Mesendoderm (in vitro differentiated cells): ENCODE results near the gene SYCE3.

ENCODE experiments used
- DNase-seq: peaks from one replicate; pipeline ENCODE4 v3.0.0; 2013
- H2AK5ac ChIP-seq: 2 replicates; pipeline ENCODE4 v1.6.1; 2013; ENCODE audit warnings: low read length, inconsistent platforms
- H2BK120ac ChIP-seq: 2 replicates; pipeline ENCODE4 v1.6.1; 2013; ENCODE audit warnings: low read depth, mild to moderate bottlenecking, low read length, moderate library complexity, mixed read lengths
- H2BK15ac ChIP-seq: replicated peaks from 2 replicates; pipeline ENCODE4 v1.6.1; 2013; ENCODE audit warnings: low read depth, mild to moderate bottlenecking, moderate library complexity
- H2BK5ac ChIP-seq: 2 replicates; pipeline ENCODE4 v1.6.1; 2013; ENCODE audit warnings: low read length, inconsistent platforms
- H3K18ac ChIP-seq: 2 replicates; pipeline ENCODE4 v1.6.1; 2013; ENCODE audit warnings: mild to moderate bottlenecking, low read length, mixed read lengths
- H3K23ac ChIP-seq: one replicate; pipeline ENCODE4 v1.6.1; 2013; ENCODE audit warnings: low read length
- H3K27ac ChIP-seq: 2 replicates; pipeline ENCODE4 v1.5.1; 2013; ENCODE audit warnings: low read depth, mild to moderate bottlenecking, inconsistent platforms, low read length, moderate library complexity
- H3K27me3 ChIP-seq: 2 replicates; pipeline ENCODE4 v1.6.1; 2013; ENCODE audit warnings: low read length, control low read depth, mild to moderate bottlenecking, inconsistent platforms; ENCODE audit not compliant: insufficient read depth, poor library complexity
- H3K36me3 ChIP-seq: 2 replicates; pipeline ENCODE4 v1.6.1; 2013; ENCODE audit warnings: low read length, inconsistent platforms; ENCODE audit not compliant: control insufficient read depth, insufficient read depth
- H3K4ac ChIP-seq: one replicate; pipeline ENCODE4 v1.6.1; 2013; ENCODE audit warnings: low read depth, mild to moderate bottlenecking, low read length, moderate library complexity
- H3K4me1 ChIP-seq: 2 replicates; pipeline ENCODE4 v1.6.1; 2013; ENCODE audit warnings: low read depth, low read length, inconsistent platforms; ENCODE audit not compliant: control insufficient read depth
- H3K4me2 ChIP-seq: 2 replicates; pipeline ENCODE4 v1.6.1; 2013; ENCODE audit warnings: low read length
- H3K4me3 ChIP-seq: 2 replicates; pipeline ENCODE4 v1.5.1; 2013; ENCODE audit warnings: mild to moderate bottlenecking, low read length
- H3K56ac ChIP-seq: one replicate; pipeline ENCODE4 v1.6.1; 2013; ENCODE audit warnings: low read length
- H3K79me1 ChIP-seq: 2 replicates; pipeline ENCODE4 v1.6.1; 2013; ENCODE audit warnings: low read length, inconsistent platforms
- H3K79me2 ChIP-seq: 2 replicates; pipeline ENCODE4 v1.6.1; 2013; ENCODE audit warnings: mild to moderate bottlenecking, low read length; ENCODE audit not compliant: control insufficient read depth, insufficient read depth
- H3K9ac ChIP-seq: 2 replicates; pipeline ENCODE4 v1.6.1; 2013; ENCODE audit warnings: low read length, inconsistent platforms
- H4K5ac ChIP-seq: one replicate; pipeline ENCODE4 v1.6.1; 2013; ENCODE audit warnings: low read length
- H4K8ac ChIP-seq: one replicate; pipeline ENCODE4 v1.6.1; 2013; ENCODE audit warnings: low read depth, mild to moderate bottlenecking, control low read depth, low read length, moderate library complexity
- WGBS: extraction: QIAGEN DNeasy Blood & Tissue Kit; methylation state at CpG from one replicate; pipeline ENCODE4 v1.1.7; 2013; ENCODE audit warnings: low lambda C conversion rate, missing lambda C conversion rate; ENCODE audit not compliant: insufficient coverage; ENCODE audit errors: extremely low coverage; 5-methylcytosine and 5-hydroxymethylcytosine counted together

SYCE3 gene

DNA sequence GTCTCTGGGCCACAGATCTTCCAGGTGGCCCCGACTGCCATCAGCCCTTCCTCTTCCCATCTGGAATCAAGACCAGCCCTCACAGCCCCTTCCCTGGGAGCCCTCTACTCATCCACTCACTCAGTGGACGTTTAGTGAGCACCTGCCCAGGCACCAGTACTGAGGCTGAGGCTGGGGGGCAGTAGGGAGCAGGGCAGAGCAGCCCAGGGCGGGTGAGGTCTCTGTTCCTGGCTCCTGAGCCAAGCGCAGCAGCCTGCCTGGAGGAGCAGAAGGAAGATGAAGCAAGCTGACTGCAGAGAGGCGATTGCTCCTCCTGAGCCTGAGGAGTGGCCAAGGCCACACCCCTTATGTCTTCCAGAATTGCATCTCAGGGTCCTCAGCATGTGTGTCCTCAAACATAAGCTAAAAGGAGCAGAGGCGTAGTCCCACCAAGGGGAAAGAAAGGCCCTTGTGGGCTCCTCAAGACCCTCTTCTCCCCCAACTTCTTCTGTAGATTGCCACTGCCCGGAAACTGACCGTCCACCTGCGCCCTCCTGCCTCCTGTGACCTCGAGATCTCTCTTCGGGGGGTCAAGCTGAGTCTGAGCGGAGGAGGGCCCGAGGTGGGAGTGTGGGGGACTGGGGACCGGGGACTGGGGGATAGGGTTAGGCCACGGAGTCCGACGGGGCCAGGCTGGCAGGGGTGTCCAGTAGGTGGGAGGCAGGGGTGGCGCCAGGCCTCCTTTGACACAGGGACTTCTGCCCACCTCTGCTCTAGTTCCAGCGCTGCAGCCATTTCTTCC lies 43.6 kb upstream of the SYCE3 start:
- H3K4me1 ChIP-seq: no peaks in the 10 kb centered on the region
- H3K9ac ChIP-seq: no peak overlapping the region
- H3K4me3 ChIP-seq: no peak overlapping the region
- no peak overlapping the region for H3K56ac ChIP-seq
- no peak overlapping the region for H3K4me2 ChIP-seq
- no peak overlapping the region for H2BK120ac ChIP-seq
- WGBS: no CpG with 5 or more reads among the region's 19 CpGs
- H2AK5ac ChIP-seq: no peak overlapping the region
- no peak overlapping the region for H4K5ac ChIP-seq
- H3K18ac ChIP-seq: no peak overlapping the region
- H3K23ac ChIP-seq: no peak overlapping the region
- H3K36me3 ChIP-seq: no peaks in the 10 kb centered on the region
- no peak overlapping the region for H4K8ac ChIP-seq
- H3K4ac ChIP-seq: no peak overlapping the region
- peaks cover 3% of the 10 kb centered on the region for H3K27me3 ChIP-seq
- H3K27ac ChIP-seq: no peak overlapping the region
- no peak overlapping the region for H2BK5ac ChIP-seq
- H3K79me1 ChIP-seq: no peaks in the 10 kb centered on the region
- no peak overlapping the region for H2BK15ac ChIP-seq
- no peak for DNase-seq
- H3K79me2 ChIP-seq: no peaks in the 10 kb centered on the region

DNA sequence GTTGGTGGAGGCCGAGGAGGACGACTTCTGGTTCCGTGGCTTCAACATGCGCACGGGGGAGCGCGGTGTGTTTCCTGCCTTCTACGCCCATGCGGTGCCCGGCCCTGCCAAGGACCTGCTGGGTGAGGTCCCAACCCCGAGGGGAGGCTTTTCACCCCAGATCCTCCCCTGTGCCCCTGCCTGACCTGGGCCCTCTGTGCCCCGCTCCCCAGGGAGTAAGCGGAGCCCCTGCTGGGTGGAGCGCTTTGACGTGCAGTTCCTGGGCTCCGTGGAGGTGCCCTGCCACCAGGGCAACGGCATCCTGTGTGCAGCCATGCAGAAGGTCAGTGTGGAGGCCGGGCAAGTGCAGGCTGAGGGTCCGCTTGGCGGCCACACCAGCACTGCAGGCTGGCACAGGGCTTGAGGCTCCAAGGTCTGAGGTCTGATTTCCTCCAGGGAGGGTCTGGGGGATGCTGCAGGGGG lies 42.9 kb upstream of the SYCE3 start:
- Histone ChIP-seq H3K56ac (no peak overlapping the region), H4K5ac (no peak overlapping the region), H3K79me2 (no peaks in the 10 kb centered on the region), H3K27ac (no peak overlapping the region), H3K9ac (no peak overlapping the region), H2AK5ac (no peak overlapping the region), H3K4me3 (no peak overlapping the region), H3K36me3 (no peaks in the 10 kb centered on the region), H2BK120ac (no peak overlapping the region), H3K18ac (no peak overlapping the region), H2BK5ac (no peak overlapping the region), H2BK15ac (no peak overlapping the region), H3K23ac (no peak overlapping the region), H3K4me2 (no peak overlapping the region), H4K8ac (no peak overlapping the region), H3K4ac (no peak overlapping the region), H3K27me3 (peaks cover 5% of the 10 kb centered on the region), H3K79me1 (no peaks in the 10 kb centered on the region), H3K4me1 (no peaks in the 10 kb centered on the region)
- no CpG with 5 or more reads among the region's 20 CpGs for WGBS
- DNase-seq: no peak

DNA sequence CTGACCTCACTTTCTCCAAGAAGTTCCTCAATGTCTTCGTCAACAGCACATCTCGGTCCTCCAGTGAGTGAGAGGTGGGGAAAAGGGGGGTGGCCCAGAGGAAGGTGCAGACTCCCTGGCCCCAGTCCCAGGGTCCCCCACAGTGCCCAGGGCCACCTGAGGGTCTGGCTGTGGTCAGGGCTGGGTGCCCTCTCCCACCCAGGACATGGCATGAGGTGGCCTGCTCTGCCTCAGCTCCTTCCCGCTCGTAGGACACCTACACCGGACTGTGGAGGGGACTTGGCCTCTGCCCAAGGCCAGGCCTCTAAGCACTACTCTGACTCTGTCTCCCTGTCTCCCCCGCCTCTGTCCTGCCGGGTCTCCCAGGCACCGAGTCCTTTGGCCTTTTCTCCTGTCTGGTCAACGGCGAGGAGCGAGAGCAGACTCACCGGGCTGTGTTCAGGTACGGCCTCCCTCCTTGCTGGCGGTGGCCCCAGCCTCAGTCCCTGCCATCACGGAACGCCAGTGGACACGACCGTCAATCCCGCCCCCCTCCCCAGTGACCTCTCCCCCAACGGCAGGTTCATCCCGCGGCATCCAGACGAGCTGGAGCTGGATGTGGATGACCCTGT lies 42.4 kb upstream of the SYCE3 start:
- Histone ChIP-seq H3K79me2 (no peaks in the 10 kb centered on the region), H3K36me3 (no peaks in the 10 kb centered on the region), H2BK5ac (no peak overlapping the region), H3K18ac (no peak overlapping the region), H3K4ac (no peak overlapping the region), H2BK120ac (no peak overlapping the region), H3K56ac (no peak overlapping the region), H4K5ac (no peak overlapping the region), H2BK15ac (no peak overlapping the region), H3K9ac (no peak overlapping the region), H3K23ac (no peak overlapping the region), H3K27ac (no peak overlapping the region), H4K8ac (no peak overlapping the region), H2AK5ac (no peak overlapping the region), H3K4me3 (no peak overlapping the region), H3K4me2 (no peak overlapping the region), H3K27me3 (peaks cover 5% of the 10 kb centered on the region), H3K4me1 (no peaks in the 10 kb centered on the region), H3K79me1 (no peaks in the 10 kb centered on the region)
- DNase-seq: no peak
- no CpG with 5 or more reads among the region's 23 CpGs for WGBS

DNA sequence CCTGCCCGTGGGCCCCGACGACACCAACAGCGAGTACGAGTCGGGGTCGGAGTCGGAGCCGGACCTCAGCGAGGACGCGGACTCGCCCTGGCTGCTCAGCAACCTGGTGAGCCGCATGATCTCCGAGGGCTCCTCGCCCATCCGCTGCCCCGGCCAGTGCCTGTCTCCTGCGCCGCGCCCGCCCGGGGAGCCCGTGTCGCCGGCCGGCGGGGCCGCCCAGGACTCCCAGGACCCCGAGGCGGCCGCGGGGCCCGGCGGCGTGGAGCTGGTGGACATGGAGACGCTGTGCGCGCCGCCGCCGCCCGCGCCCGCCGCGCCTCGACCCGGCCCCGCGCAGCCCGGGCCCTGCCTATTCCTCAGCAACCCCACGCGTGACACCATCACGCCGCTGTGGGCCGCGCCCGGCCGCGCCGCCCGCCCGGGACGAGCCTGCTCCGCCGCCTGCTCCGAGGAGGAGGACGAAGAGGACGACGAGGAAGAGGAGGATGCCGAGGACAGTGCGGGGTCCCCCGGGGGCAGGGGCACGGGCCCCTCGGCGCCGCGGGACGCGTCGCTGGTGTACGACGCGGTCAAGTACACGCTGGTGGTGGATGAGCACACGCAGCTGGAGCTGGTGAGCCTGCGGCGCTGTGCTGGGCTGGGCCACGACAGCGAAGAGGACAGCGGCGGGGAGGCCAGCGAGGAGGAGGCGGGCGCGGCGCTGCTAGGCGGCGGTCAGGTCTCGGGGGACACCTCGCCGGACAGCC lies 41.7 kb upstream of the SYCE3 start:
- no peak overlapping the region for H3K27ac ChIP-seq
- H3K36me3 ChIP-seq: no peaks in the 10 kb centered on the region
- H3K27me3 ChIP-seq: peaks cover 5% of the 10 kb centered on the region
- H2AK5ac ChIP-seq: no peak overlapping the region
- no peak overlapping the region for H4K5ac ChIP-seq
- H3K79me2 ChIP-seq: no peaks in the 10 kb centered on the region
- no peak overlapping the region for H3K23ac ChIP-seq
- H3K79me1 ChIP-seq: no peaks in the 10 kb centered on the region
- no peaks in the 10 kb centered on the region for H3K4me1 ChIP-seq
- H4K8ac ChIP-seq: no peak overlapping the region
- H2BK120ac ChIP-seq: no peak overlapping the region
- no peak overlapping the region for H3K4me3 ChIP-seq
- no peak overlapping the region for H2BK5ac ChIP-seq
- H3K4ac ChIP-seq: no peak overlapping the region
- no peak overlapping the region for H3K56ac ChIP-seq
- no peak for DNase-seq
- no peak overlapping the region for H2BK15ac ChIP-seq
- no CpG with 5 or more reads among the region's 103 CpGs for WGBS
- H3K9ac ChIP-seq: no peak overlapping the region
- H3K4me2 ChIP-seq: no peak overlapping the region
- H3K18ac ChIP-seq: no peak overlapping the region

DNA sequence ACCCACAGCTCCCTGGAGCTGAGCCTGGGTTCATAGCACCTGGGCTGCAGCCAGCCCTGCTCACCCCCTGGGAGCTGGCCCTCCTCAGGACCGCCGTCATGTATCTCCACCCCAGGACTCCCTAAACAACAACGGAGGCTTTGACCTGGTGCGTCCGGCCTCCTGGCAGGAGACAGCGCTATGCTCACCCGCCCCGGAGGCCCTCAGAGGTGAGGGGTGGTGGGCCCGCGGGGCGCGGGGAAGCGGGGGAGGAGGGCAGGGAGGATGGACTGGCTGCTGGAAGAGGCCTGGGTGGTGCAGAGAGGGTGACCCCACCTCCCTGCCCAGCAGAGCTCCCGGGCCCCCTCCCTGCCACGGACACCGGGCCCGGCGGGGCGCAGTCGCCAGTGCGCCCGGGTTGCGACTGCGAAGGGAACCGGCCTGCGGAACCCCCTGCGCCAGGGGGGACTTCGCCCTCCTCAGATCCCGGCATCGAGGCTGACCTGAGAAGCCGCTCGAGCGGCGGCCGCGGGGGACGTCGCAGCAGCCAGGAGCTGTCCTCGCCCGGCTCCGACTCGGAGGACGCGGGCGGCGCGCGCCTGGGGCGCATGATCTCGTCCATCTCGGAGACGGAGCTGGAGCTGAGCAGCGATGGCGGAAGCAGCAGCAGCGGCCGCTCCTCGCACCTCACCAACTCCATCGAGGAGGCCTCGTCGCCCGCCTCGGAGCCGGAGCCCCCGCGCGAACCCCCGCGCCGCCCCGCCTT lies 41.0 kb upstream of the SYCE3 start:
- no peak overlapping the region for H3K4ac ChIP-seq
- H3K4me3 ChIP-seq: no peak overlapping the region
- H3K18ac ChIP-seq: no peak overlapping the region
- H3K27me3 ChIP-seq: peaks cover 5% of the 10 kb centered on the region
- H2BK15ac ChIP-seq: no peak overlapping the region
- no peaks in the 10 kb centered on the region for H3K79me1 ChIP-seq
- no peak overlapping the region for H4K8ac ChIP-seq
- WGBS: no CpG with 5 or more reads among the region's 70 CpGs
- no peak overlapping the region for H2BK5ac ChIP-seq
- H3K4me1 ChIP-seq: no peaks in the 10 kb centered on the region
- H3K9ac ChIP-seq: no peak overlapping the region
- no peaks in the 10 kb centered on the region for H3K79me2 ChIP-seq
- no peak overlapping the region for H2BK120ac ChIP-seq
- H3K36me3 ChIP-seq: no peaks in the 10 kb centered on the region
- H2AK5ac ChIP-seq: no peak overlapping the region
- H3K23ac ChIP-seq: no peak overlapping the region
- no peak overlapping the region for H3K27ac ChIP-seq
- no peak overlapping the region for H3K4me2 ChIP-seq
- no peak overlapping the region for H3K56ac ChIP-seq
- H4K5ac ChIP-seq: no peak overlapping the region
- no peak for DNase-seq
